ENCODE results near the gene SLC37A1.

- TF ChIP-seq CTCF (conservative IDR thresholded peaks at IDR 0.05; ENCODE audit: low read depth, low read length) (no peak), EZH2 (IDR thresholded peaks at IDR 0.05; ENCODE audit: borderline replicate concordance, low read depth, low read length, poor library complexity, severe bottlenecking) (no peak)
Observed at GRCh38 chr21:42618707-42619102, 105.1 kb downstream of the SLC37A1 start.

Data from A673 (cell line).